Endothelial cell of umbilical vein (primary cell): ENCODE data around the gene BABAM2.

Source experiments
- CTCF ChIP-seq, 2 donors: IDR thresholded peaks; 1 replicate in 1 of 2; 2 replicates in 1 of 2; pipeline ENCODE4 v1.5.1; 2011; ENCODE audit warnings: low read length in 2 of 2, mild to moderate bottlenecking in 2 of 2, moderate library complexity in 2 of 2, control low read depth in 1 of 2, inconsistent platforms in 1 of 2, low read depth in 1 of 2; ENCODE audit not compliant: insufficient read depth in 1 of 2; ENCODE audit errors: extremely low read depth in 1 of 2
- EZH2 ChIP-seq: IDR thresholded peaks from 2 replicates; pipeline ENCODE4 v1.6.1; 2012; ENCODE audit warnings: borderline replicate concordance, low read depth, mild to moderate bottlenecking, moderate library complexity, low read length, inconsistent platforms; ENCODE audit not compliant: severe bottlenecking
- FOS ChIP-seq: IDR thresholded peaks from 2 replicates; pipeline ENCODE4 v1.6.1; 2011; ENCODE audit warnings: mild to moderate bottlenecking, low read length, moderate library complexity, borderline replicate concordance; ENCODE audit not compliant: insufficient read depth
- JUN ChIP-seq: IDR thresholded peaks from 2 replicates; pipeline ENCODE4 v1.6.1; 2011; ENCODE audit warnings: borderline replicate concordance, low read depth; ENCODE audit not compliant: insufficient read length, insufficient read depth
- POLR2A ChIP-seq: IDR thresholded peaks from 2 replicates; pipeline ENCODE4 v1.6.1; 2012; ENCODE audit warnings: low read depth, mild to moderate bottlenecking, control low read depth, low read length
- POLR2AphosphoS5 ChIP-seq: IDR thresholded peaks from 2 replicates; pipeline ENCODE4 v1.6.1; 2012; ENCODE audit warnings: low read depth, mild to moderate bottlenecking, control low read depth, low read length, moderate library complexity; ENCODE audit not compliant: insufficient read depth

- TF ChIP-seq EZH2 (no peak), POLR2A (no peak), POLR2AphosphoS5 (no peak), CTCF (IDR thresholded peaks at IDR 0.05; ENCODE audit: extremely low read depth in 1 of 2, insufficient read depth in 1 of 2, low read depth in 1 of 2, low read length in 2 of 2) (no peak), JUN (no peak), FOS (no peak)
These were observed 446.6 kb downstream of the BABAM2 start for GRCh38 chr2:28336982-28337627.
